GM19043 (cell line): Measurements from ENCODE around the gene AP3B2.

Source experiments
- ATAC-seq: cut with Tn5 transposase; IDR thresholded peaks from one replicate; pipeline ENCODE4 v1.9.1; 2021; ENCODE audit warnings: low read depth; ENCODE audit not compliant: unreplicated experiment

Gene AP3B2

GRCh38 chr15:82613747-82614146 lies 95.9 kb downstream of the AP3B2 start:
- no peak for ATAC-seq

DNA sequence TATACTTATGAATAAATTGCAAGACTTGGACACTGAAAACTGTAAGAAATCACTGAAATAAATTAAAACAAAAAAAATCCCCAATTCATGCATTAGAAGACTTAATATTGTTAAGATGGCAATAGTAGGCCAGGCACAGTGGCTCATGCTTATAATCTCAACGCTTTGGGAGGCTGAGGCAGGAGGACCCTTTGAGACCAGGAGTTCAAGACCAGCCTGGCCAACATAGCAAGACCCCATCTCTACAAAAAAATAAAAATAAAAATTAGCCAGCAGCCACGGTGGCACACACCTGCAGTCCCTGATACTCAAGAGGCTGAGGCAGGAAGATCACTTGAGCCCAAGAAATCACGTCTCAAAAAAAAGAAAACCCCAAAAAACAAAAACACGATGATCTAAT lies 98.3 kb downstream of the AP3B2 start:
- ATAC-seq, result no peak
